ENCODE data around the gene ARHGEF39. TPM values are rescaled to one million over a fixed set of nuclear protein-coding genes. Genes with fewer than 3 reads are reported as not detected.

Gene ARHGEF39
- polyA plus RNA-seq, 3 donors = 0.13 to 0.53 (median 0.42) TPM

DNA sequence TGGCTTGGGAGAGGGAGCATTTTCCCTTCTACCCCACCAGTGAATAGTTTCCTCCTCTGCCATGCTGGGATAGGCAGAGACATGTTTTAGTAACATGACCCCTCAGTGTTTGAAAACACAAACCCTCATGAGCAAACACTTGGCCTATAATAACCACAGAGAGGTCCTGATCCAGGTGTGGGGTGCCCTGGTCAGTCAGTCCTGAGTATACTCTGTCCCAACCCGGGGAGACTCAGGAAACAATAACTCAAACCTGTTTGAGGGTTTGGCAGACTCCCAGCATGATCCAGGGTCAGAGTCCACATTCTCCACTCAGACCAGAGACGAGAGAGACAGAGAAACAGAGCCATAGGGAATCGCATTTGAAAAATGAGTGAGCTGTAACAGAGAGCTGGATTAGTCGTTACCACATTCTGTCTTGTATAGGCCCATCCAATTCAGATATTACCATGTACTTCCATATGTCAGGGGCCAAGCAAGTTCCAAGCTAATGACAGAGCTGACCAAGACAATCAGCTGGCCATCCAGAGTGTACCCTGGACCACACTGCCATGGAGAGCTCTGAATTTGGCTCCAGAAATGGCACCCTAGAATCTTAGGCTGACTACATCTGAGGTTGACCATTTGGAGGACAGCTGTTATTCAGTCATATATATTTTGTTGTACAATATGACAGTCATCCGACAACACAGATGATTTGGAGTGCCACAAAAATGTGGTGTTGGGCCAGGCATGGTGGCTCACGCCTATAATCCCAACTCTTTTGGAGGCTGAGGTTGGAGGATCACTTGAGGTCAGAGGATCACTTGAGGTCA, 4.5 kb upstream of the ARHGEF39 start:
- Histone ChIP-seq H3K9ac (ENCODE audit: insufficient read depth, low read length, poor library complexity, severe bottlenecking) (no peak overlapping the region), H3K9me3 (replicated peaks in 1 of 2; ENCODE audit: control insufficient read depth in 1 of 2, insufficient read depth in 1 of 2, low read length in 2 of 2) (no peaks in the 10 kb centered on the region), H3K27me3 (ENCODE audit: control insufficient read depth in 2 of 2, insufficient read depth in 2 of 2, low read length in 2 of 2) (peaks cover 4 to 6% of the 10 kb centered on the region in 2 donors), H3K79me2 (ENCODE audit: insufficient read depth, low read length) (peaks cover 6% of the 10 kb centered on the region), H2AFZ (ENCODE audit: insufficient read depth, low read depth, low read length, poor library complexity, severe bottlenecking) (no peak overlapping the region), H3K4me3 (replicated peaks in 1 of 3; ENCODE audit: low read depth in 2 of 3, low read length in 3 of 3) (no peak overlapping the region), H3K4me2 (replicated peaks; ENCODE audit: extremely low read depth, low read length, poor library complexity, severe bottlenecking) (no peak overlapping the region), H4K20me1 (ENCODE audit: insufficient read depth, low read length) (no peaks in the 10 kb centered on the region), H3K27ac (ENCODE audit: low read depth in 1 of 2, low read length in 2 of 2) (no peak overlapping the region), H3K4me1 (ENCODE audit: control insufficient read depth in 1 of 2, insufficient read depth in 2 of 2, low read length in 2 of 2) (peaks cover 10 to 13% of the 10 kb centered on the region in 2 donors), H3K36me3 (replicated peaks in 1 of 2; ENCODE audit: control insufficient read depth in 1 of 2, insufficient read depth in 2 of 2, low read length in 2 of 2) (no peaks in the 10 kb centered on the region)
- H3K9me3 Mint-ChIP-seq = peaks cover 0 to 4% (median 1%) of the 10 kb centered on the region in 7 donors
- TF ChIP-seq, protein P1, sequence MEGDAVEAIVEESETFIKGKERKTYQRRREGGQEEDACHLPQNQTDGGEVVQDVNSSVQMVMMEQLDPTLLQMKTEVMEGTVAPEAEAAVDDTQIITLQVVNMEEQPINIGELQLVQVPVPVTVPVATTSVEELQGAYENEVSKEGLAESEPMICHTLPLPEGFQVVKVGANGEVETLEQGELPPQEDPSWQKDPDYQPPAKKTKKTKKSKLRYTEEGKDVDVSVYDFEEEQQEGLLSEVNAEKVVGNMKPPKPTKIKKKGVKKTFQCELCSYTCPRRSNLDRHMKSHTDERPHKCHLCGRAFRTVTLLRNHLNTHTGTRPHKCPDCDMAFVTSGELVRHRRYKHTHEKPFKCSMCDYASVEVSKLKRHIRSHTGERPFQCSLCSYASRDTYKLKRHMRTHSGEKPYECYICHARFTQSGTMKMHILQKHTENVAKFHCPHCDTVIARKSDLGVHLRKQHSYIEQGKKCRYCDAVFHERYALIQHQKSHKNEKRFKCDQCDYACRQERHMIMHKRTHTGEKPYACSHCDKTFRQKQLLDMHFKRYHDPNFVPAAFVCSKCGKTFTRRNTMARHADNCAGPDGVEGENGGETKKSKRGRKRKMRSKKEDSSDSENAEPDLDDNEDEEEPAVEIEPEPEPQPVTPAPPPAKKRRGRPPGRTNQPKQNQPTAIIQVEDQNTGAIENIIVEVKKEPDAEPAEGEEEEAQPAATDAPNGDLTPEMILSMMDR (IDR thresholded peaks at IDR 0.05) = no peak
- H3K27me3 Mint-ChIP-seq (ENCODE audit: low read depth in 3 of 3) = peaks cover 9 to 13% (median 12%) of the 10 kb centered on the region in 3 donors
- no peak overlapping the region for H3K4me3 Mint-ChIP-seq
- H3K4me1 Mint-ChIP-seq = peaks cover 8% of the 10 kb centered on the region
- no peak for DNase-seq
- H3K36me3 Mint-ChIP-seq = peaks cover 0 to under 1% of the 10 kb centered on the region in 2 donors
- WGBS (ENCODE audit: insufficient coverage) = 57% methylated on average over 2 of the region's 6 CpGs
- no peak overlapping the region for H3K27ac Mint-ChIP-seq
- intact Hi-C loops (cut with micrococcal nuclease) = no loop called here

DNA sequence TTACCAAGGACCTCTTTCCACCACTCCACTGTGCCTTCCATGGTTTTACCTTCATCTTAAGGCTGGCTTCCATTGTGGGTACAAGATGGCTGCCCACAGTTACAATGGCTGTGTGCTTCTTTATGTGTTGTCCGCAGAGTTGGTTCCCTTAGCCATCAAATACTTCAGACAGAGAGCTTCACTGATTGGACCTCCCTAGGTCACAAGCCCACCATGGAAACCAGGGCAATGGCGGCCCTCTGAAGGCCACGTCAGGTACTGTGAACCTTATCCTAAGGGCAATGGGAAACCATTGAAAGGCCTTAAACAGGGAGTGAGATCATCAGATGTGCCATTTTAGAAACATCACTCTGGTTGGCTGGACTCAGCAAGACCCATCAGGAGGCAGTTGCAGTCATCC, 2.9 kb upstream of the ARHGEF39 start:
- intact Hi-C loops (cut with micrococcal nuclease) = no loop called here
- no peak overlapping the region for H3K4me3 Mint-ChIP-seq

More for the DNA sequence above, 2.9 kb upstream of the ARHGEF39 start:
- H3K27ac Mint-ChIP-seq = no peak overlapping the region
- peaks cover 24% of the 10 kb centered on the region for H3K4me1 Mint-ChIP-seq
- Histone ChIP-seq H3K9ac (ENCODE audit: insufficient read depth, low read length, poor library complexity, severe bottlenecking) (no peak overlapping the region), H3K4me2 (replicated peaks; ENCODE audit: extremely low read depth, low read length, poor library complexity, severe bottlenecking) (no peak overlapping the region), H3K27ac (ENCODE audit: low read depth in 1 of 2, low read length in 2 of 2) (no peak overlapping the region), H4K20me1 (ENCODE audit: insufficient read depth, low read length) (no peaks in the 10 kb centered on the region), H3K4me3 (replicated peaks in 1 of 3; ENCODE audit: low read depth in 2 of 3, low read length in 3 of 3) (no peak overlapping the region), H3K79me2 (ENCODE audit: insufficient read depth, low read length) (peaks cover 21% of the 10 kb centered on the region), H2AFZ (ENCODE audit: insufficient read depth, low read depth, low read length, poor library complexity, severe bottlenecking) (no peak overlapping the region), H3K4me1 (ENCODE audit: control insufficient read depth in 1 of 2, insufficient read depth in 2 of 2, low read length in 2 of 2) (peaks cover 23 to 28% of the 10 kb centered on the region in 2 donors), H3K36me3 (replicated peaks in 1 of 2; ENCODE audit: control insufficient read depth in 1 of 2, insufficient read depth in 2 of 2, low read length in 2 of 2) (no peaks in the 10 kb centered on the region), H3K9me3 (replicated peaks in 1 of 2; ENCODE audit: control insufficient read depth in 1 of 2, insufficient read depth in 1 of 2, low read length in 2 of 2) (no peaks in the 10 kb centered on the region), H3K27me3 (ENCODE audit: control insufficient read depth in 2 of 2, insufficient read depth in 2 of 2, low read length in 2 of 2) (no peaks in the 10 kb centered on the region)
- DNase-seq = no peak
- 94% methylated on average over 2 of the region's 3 CpGs for WGBS (ENCODE audit: insufficient coverage)
- TF ChIP-seq, protein P1 (IDR thresholded peaks at IDR 0.05) = no peak
- peaks cover 0 to 1% of the 10 kb centered on the region in 2 donors for H3K36me3 Mint-ChIP-seq
- H3K27me3 Mint-ChIP-seq (ENCODE audit: low read depth in 3 of 3) = peaks cover 0 to 6% (median 3%) of the 10 kb centered on the region in 3 donors
- H3K9me3 Mint-ChIP-seq = peaks cover 0 to 3% (median 1%) of the 10 kb centered on the region in 7 donors
